Liver (tissue), 9 donors: ENCODE results near the gene CBLC. TPM values are rescaled to one million over a fixed set of nuclear protein-coding genes. Genes with fewer than 3 reads are reported as not detected.

Experiments used
- DNase-seq: peaks from one replicate; pipeline ENCODE4 v3.0.0-alpha.2; 2017; ENCODE audit warnings: low spot score
- H3K27ac ChIP-seq, 2 donors: one replicate each; pipeline ENCODE4 v1.7.0; 2013; ENCODE audit warnings: inconsistent platforms in 2 of 2, low read length in 2 of 2, control low read depth in 1 of 2, low read depth in 1 of 2, mild to moderate bottlenecking in 1 of 2
- H3K27me3 ChIP-seq, 4 donors: one replicate each; pipeline versions ENCODE4 v1.6.1 to v1.7.0; 2013; ENCODE audit warnings: low read length in 3 of 4, inconsistent platforms in 1 of 4, mild to moderate bottlenecking in 1 of 4, moderate library complexity in 1 of 4; ENCODE audit not compliant: control insufficient read depth in 4 of 4, insufficient read depth in 4 of 4
- H3K36me3 ChIP-seq, 4 donors: one replicate each; pipeline versions ENCODE4 v1.6.1 to v1.7.0; 2013; ENCODE audit warnings: low read length in 3 of 4, mild to moderate bottlenecking in 3 of 4, low read depth in 1 of 4, moderate library complexity in 1 of 4; ENCODE audit not compliant: control insufficient read depth in 4 of 4, insufficient read depth in 3 of 4
- H3K4me1 ChIP-seq, 4 donors: one replicate each; pipeline versions ENCODE4 v1.6.1 to v1.7.0; 2013; ENCODE audit warnings: low read length in 3 of 4, mild to moderate bottlenecking in 3 of 4, moderate library complexity in 1 of 4; ENCODE audit not compliant: control insufficient read depth in 4 of 4, insufficient read depth in 4 of 4
- H3K4me3 ChIP-seq, 3 donors: one replicate each; pipeline versions ENCODE4 v1.6.1 to v1.7.0; 2013; ENCODE audit warnings: low read length in 3 of 3, control low read depth in 1 of 3, low read depth in 1 of 3, mild to moderate bottlenecking in 1 of 3
- H3K9ac ChIP-seq, 2 donors: one replicate each; pipeline ENCODE4 v1.7.0; 2013; ENCODE audit warnings: low read length in 2 of 2, mild to moderate bottlenecking in 2 of 2, moderate library complexity in 2 of 2, control low read depth in 1 of 2, low read depth in 1 of 2
- H3K9me3 ChIP-seq, 4 donors: one replicate each; pipeline versions ENCODE4 v1.6.1 to v1.7.0; 2013; ENCODE audit warnings: low read length in 3 of 4; ENCODE audit not compliant: control insufficient read depth in 4 of 4
- EGR1 ChIP-seq, 2 donors: IDR thresholded peaks; 2 replicates each; pipeline ENCODE4 v1.6.1; 2016 to 2018; ENCODE audit warnings: antibody characterized with exemption in 2 of 2, low read depth in 2 of 2
- FOXA1 ChIP-seq: IDR thresholded peaks from 2 replicates; pipeline ENCODE4 v1.6.1; 2016; ENCODE audit warnings: antibody characterized with exemption
- FOXA2 ChIP-seq: IDR thresholded peaks from 2 replicates; pipeline ENCODE4 v1.6.1; 2016; ENCODE audit warnings: antibody characterized with exemption
- GABPA ChIP-seq, 2 donors: IDR thresholded peaks in 1 of 2; conservative IDR thresholded peaks in 1 of 2; 2 replicates each; pipeline ENCODE4 v1.6.1; 2016; ENCODE audit warnings: antibody characterized with exemption in 2 of 2, mild to moderate bottlenecking in 1 of 2, moderate library complexity in 1 of 2
- HNF4A ChIP-seq, 2 donors: conservative IDR thresholded peaks; 2 replicates each; pipeline ENCODE4 v1.6.1; 2016; ENCODE audit warnings: antibody characterized with exemption in 2 of 2, mild to moderate bottlenecking in 2 of 2
- HNF4G ChIP-seq: IDR thresholded peaks from 2 replicates; pipeline ENCODE4 v1.6.1; 2016; ENCODE audit warnings: antibody characterized with exemption
- JUND ChIP-seq, 2 donors: IDR thresholded peaks; 2 replicates each; pipeline ENCODE4 v1.6.1; 2016; ENCODE audit warnings: antibody characterized with exemption in 2 of 2
- NR2F2 ChIP-seq: IDR thresholded peaks from 2 replicates; pipeline ENCODE4 v1.6.1; 2016; ENCODE audit warnings: antibody characterized with exemption
- RAD21 ChIP-seq, 2 donors: IDR thresholded peaks; 2 replicates each; pipeline ENCODE4 v1.6.1; 2016; ENCODE audit warnings: antibody characterized with exemption in 2 of 2, mild to moderate bottlenecking in 2 of 2
- RXRA ChIP-seq, 2 donors: IDR thresholded peaks; 2 replicates each; pipeline ENCODE4 v1.6.1; 2017 to 2018; ENCODE audit warnings: antibody characterized with exemption in 2 of 2, mild to moderate bottlenecking in 1 of 2
- SP1 ChIP-seq: IDR thresholded peaks from 2 replicates; pipeline ENCODE4 v1.6.1; 2018; ENCODE audit warnings: antibody characterized with exemption, mild to moderate bottlenecking
- TAF1 ChIP-seq: conservative IDR thresholded peaks from 2 replicates; pipeline ENCODE4 v1.6.1; 2016; ENCODE audit warnings: antibody characterized with exemption, mild to moderate bottlenecking
- YY1 ChIP-seq: IDR thresholded peaks from 2 replicates; pipeline ENCODE4 v1.6.1; 2016; ENCODE audit warnings: antibody characterized with exemption, mild to moderate bottlenecking
- WGBS: extraction: QIAGEN DNeasy Blood & Tissue Kit; methylation state at CpG from one replicate; pipeline ENCODE4 v1.1.7; 2013; 5-methylcytosine and 5-hydroxymethylcytosine counted together
- polyA plus RNA-seq, 2 donors: library from polyadenylated mRNA; stranded (reverse) in 1 of 2; unstranded in 1 of 2; fragments of 200-250 nt in 1 of 2; fragments of >200 nt in 1 of 2; fragmentation: Nextera tagmentation in 1 of 2; extraction: Ambion mirVana in 1 of 2; gene quantifications; one replicate each; pipeline versions ENCODE4 v1.2.1 to v1.2.3, GENCODE V29; 2013 to 2015
- total RNA-seq, 2 donors: library from RNA; depleted of rRNA; stranded (reverse); fragments of >200 nt; gene quantifications; one replicate each; pipeline ENCODE4 v1.2.3, GENCODE V29; 2014
- TF ChIP-seq, protein P1 (sequence below): IDR thresholded peaks from 2 replicates; pipeline ENCODE4 v1.6.1; 2016; ENCODE audit warnings: antibody characterized with exemption
- TF ChIP-seq, protein P2 (sequence below): IDR thresholded peaks from 2 replicates; pipeline ENCODE4 v1.6.1; 2016; ENCODE audit warnings: antibody characterized with exemption, mild to moderate bottlenecking
- TF ChIP-seq, protein P3 (sequence below): IDR thresholded peaks from 2 replicates; pipeline ENCODE4 v1.6.1; 2016; ENCODE audit warnings: antibody characterized with exemption
- TF ChIP-seq, protein P4 (sequence below): IDR thresholded peaks from 2 replicates; pipeline ENCODE4 v1.6.1; 2016; ENCODE audit warnings: antibody characterized with exemption
- TF ChIP-seq, protein P5 (sequence below): fragments of 150-350 bp; IDR thresholded peaks from 2 replicates; pipeline ENCODE4 v1.5.1; 2017; ENCODE audit warnings: improper control_type of control experiment, low read depth, low read length; ENCODE audit not compliant: missing input control
- donor health status: healthy.
- donor health status: healthy.
- donor health status: healthy.
- donor health status: healthy.
- donor health status: healthy.

The CBLC gene
- total and polyA plus RNA-seq, 4 donors: 2.1 to 14.0 (median 8.8) TPM

DNA sequence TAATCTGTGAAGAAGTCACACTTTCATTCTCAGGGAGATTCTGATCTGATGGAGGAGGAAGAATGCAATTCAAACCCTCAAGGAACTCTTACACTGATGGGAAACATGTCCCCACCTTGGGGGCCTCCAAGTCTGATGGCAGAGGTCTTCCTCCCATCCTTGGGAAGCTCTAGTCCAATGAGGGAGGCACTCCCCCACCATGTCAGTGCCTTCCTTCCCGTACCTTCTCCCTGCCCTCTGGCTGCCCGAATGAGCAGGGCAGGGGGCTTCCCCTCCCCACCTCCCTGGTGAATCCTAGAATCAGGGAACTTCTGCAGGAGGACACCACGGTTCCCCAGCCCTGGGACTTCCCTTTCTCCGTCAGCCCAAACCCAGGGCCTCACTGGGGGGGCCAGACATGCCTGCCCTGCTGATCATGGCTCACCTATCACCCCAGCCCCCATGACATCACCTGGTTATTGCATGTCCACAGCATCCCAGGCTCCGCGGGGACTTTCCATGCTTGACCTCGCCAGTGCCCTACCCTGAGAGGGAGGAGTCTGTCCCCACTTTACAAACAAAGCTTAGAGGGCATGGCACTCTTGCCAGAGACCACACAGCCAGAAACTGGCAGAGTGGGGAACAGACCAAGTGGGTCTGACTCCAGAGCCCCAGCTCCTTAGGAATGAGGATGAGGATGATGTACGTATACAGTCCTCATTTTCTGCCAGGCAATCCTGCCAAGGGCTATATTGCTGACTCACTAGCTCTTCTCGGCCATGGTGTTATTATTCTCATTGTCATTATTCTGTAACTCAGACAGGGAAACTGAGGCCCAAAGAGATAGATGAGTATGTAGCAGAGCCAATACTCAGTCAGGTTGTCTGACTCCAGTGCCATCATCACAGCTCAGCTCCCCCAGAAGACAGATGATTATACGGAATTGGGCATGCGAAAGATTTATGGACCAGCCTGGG lies 38.8 kb upstream of the CBLC start (continued):
- TF ChIP-seq EGR1 (IDR thresholded peaks at IDR 0.05; ENCODE audit: low read depth in 2 of 2): peak in 1 of 2 donors; percentile 74
- TF ChIP-seq RXRA (IDR thresholded peaks at IDR 0.05): peak; percentile 94 to 96
- TF ChIP-seq, protein P1, sequence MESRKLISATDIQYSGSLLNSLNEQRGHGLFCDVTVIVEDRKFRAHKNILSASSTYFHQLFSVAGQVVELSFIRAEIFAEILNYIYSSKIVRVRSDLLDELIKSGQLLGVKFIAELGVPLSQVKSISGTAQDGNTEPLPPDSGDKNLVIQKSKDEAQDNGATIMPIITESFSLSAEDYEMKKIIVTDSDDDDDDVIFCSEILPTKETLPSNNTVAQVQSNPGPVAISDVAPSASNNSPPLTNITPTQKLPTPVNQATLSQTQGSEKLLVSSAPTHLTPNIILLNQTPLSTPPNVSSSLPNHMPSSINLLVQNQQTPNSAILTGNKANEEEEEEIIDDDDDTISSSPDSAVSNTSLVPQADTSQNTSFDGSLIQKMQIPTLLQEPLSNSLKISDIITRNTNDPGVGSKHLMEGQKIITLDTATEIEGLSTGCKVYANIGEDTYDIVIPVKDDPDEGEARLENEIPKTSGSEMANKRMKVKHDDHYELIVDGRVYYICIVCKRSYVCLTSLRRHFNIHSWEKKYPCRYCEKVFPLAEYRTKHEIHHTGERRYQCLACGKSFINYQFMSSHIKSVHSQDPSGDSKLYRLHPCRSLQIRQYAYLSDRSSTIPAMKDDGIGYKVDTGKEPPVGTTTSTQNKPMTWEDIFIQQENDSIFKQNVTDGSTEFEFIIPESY: no peak
- TF ChIP-seq FOXA2: peak; percentile 63

DNA sequence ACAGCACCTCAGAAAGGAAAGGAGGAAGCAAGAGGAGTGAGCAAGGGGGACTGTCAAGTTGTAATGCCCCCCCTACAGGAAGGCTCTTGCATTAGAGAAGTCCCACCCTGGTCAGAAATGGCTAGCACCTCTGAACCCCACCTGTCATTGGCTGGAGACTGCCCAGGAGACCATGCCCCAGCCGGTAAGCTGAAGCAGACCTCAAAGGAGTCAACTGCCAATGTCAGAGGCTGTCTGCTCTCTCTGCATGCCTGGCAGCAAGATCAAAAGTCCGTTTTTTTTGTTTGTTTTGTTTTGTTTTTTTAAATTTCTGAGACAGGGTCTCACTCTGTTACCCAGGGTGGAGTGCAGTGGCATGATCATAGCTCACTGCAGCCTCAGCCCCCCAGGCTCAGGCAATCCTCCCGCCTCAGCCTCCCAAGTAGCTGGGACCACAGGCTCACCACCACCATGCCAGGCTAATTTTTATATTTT lies 37.3 kb upstream of the CBLC start:
- H3K9ac ChIP-seq: peak overlapping the region; percentile 9 to 69
- H3K27ac ChIP-seq: peak overlapping the region; percentile 79 to 86
- peak; percentile 30 for DNase-seq
- no peaks in the 10 kb centered on the region for H3K36me3 ChIP-seq
- no peaks in the 10 kb centered on the region for H3K9me3 ChIP-seq
- peaks cover 25 to 77% (median 61%) of the 10 kb centered on the region in 4 donors for H3K4me1 ChIP-seq
- no peaks in the 10 kb centered on the region for H3K27me3 ChIP-seq
- no peak for TF ChIP-seq TAF1
- TF ChIP-seq FOXA1: no peak
- TF ChIP-seq, protein P2, sequence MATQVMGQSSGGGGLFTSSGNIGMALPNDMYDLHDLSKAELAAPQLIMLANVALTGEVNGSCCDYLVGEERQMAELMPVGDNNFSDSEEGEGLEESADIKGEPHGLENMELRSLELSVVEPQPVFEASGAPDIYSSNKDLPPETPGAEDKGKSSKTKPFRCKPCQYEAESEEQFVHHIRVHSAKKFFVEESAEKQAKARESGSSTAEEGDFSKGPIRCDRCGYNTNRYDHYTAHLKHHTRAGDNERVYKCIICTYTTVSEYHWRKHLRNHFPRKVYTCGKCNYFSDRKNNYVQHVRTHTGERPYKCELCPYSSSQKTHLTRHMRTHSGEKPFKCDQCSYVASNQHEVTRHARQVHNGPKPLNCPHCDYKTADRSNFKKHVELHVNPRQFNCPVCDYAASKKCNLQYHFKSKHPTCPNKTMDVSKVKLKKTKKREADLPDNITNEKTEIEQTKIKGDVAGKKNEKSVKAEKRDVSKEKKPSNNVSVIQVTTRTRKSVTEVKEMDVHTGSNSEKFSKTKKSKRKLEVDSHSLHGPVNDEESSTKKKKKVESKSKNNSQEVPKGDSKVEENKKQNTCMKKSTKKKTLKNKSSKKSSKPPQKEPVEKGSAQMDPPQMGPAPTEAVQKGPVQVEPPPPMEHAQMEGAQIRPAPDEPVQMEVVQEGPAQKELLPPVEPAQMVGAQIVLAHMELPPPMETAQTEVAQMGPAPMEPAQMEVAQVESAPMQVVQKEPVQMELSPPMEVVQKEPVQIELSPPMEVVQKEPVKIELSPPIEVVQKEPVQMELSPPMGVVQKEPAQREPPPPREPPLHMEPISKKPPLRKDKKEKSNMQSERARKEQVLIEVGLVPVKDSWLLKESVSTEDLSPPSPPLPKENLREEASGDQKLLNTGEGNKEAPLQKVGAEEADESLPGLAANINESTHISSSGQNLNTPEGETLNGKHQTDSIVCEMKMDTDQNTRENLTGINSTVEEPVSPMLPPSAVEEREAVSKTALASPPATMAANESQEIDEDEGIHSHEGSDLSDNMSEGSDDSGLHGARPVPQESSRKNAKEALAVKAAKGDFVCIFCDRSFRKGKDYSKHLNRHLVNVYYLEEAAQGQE: no peak
- TF ChIP-seq NR2F2: no peak
- TF ChIP-seq, protein P3, sequence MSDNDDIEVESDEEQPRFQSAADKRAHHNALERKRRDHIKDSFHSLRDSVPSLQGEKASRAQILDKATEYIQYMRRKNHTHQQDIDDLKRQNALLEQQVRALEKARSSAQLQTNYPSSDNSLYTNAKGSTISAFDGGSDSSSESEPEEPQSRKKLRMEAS: peak; percentile 17
- TF ChIP-seq JUND (IDR thresholded peaks at IDR 0.05): no peak
- TF ChIP-seq HNF4G: peak; percentile 50
- TF ChIP-seq YY1: peak; percentile 19
- TF ChIP-seq SP1: peak; percentile 76
- TF ChIP-seq GABPA (IDR thresholded peaks at IDR 0.05 in 1 of 2, conservative IDR thresholded peaks at IDR 0.05 in 1 of 2): no peak
- peak; percentile 42 to 60 for TF ChIP-seq RXRA (IDR thresholded peaks at IDR 0.05)
- TF ChIP-seq, protein P4, sequence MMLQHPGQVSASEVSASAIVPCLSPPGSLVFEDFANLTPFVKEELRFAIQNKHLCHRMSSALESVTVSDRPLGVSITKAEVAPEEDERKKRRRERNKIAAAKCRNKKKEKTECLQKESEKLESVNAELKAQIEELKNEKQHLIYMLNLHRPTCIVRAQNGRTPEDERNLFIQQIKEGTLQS: no peak
- TF ChIP-seq EGR1 (IDR thresholded peaks at IDR 0.05; ENCODE audit: low read depth in 2 of 2): no peak
- no peak for TF ChIP-seq FOXA2
- TF ChIP-seq, protein P5, sequence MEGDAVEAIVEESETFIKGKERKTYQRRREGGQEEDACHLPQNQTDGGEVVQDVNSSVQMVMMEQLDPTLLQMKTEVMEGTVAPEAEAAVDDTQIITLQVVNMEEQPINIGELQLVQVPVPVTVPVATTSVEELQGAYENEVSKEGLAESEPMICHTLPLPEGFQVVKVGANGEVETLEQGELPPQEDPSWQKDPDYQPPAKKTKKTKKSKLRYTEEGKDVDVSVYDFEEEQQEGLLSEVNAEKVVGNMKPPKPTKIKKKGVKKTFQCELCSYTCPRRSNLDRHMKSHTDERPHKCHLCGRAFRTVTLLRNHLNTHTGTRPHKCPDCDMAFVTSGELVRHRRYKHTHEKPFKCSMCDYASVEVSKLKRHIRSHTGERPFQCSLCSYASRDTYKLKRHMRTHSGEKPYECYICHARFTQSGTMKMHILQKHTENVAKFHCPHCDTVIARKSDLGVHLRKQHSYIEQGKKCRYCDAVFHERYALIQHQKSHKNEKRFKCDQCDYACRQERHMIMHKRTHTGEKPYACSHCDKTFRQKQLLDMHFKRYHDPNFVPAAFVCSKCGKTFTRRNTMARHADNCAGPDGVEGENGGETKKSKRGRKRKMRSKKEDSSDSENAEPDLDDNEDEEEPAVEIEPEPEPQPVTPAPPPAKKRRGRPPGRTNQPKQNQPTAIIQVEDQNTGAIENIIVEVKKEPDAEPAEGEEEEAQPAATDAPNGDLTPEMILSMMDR: no peak
- TF ChIP-seq, protein P1: no peak
- TF ChIP-seq RAD21 (IDR thresholded peaks at IDR 0.05): peak in 1 of 2 donors; percentile 21
- TF ChIP-seq HNF4A (conservative IDR thresholded peaks at IDR 0.05): peak; percentile 56 to 74
- H3K4me3 ChIP-seq: no peak overlapping the region
- WGBS: 37% methylated on average over 3 of the region's 3 CpGs
